K562 (cell line): ENCODE data around the gene HPD. TPM values are rescaled to one million over a fixed set of nuclear protein-coding genes. Genes with fewer than 3 reads are reported as not detected.
A peak's percentile ranks its signal among the peaks of the same experiment; 100 is the strongest.

Source experiments
- ARID1B ChIP-seq: fragments of 450-650 bp; IDR thresholded peaks from 2 replicates; pipeline ENCODE4 v1.6.1; 2016; ENCODE audit warnings: antibody characterized with exemption, mild to moderate bottlenecking, inconsistent platforms
- CBX2 ChIP-seq: fragments of 200-600 bp; sonication (generic); IDR thresholded peaks from one replicate; pipeline ENCODE4 v1.6.1; 2012; ENCODE audit warnings: mild to moderate bottlenecking, low read length, inconsistent platforms; ENCODE audit not compliant: insufficient read depth, poor library complexity, severe bottlenecking
- CREM ChIP-seq: IDR thresholded peaks from 2 replicates; pipeline ENCODE4 v1.6.1; 2014; ENCODE audit warnings: antibody characterized with exemption, low read depth
- KAT2B ChIP-seq: IDR thresholded peaks from one replicate; pipeline ENCODE4 v1.6.1; 2012; ENCODE audit warnings: low read depth, mild to moderate bottlenecking, control low read depth, inconsistent platforms, low read length, moderate library complexity
- KLF16 ChIP-seq: IDR thresholded peaks from 2 replicates; pipeline ENCODE4 v1.6.1; 2016; ENCODE audit warnings: antibody characterized with exemption
- RAD21 ChIP-seq, 2 experiments: fragments of 250-450 bp in 1 of 2; fragments of 450-650 bp in 1 of 2; sonication (Bioruptor Pico) in 1 of 2; formaldehyde crosslinking in 1 of 2; IDR thresholded peaks in 1 of 2; conservative IDR thresholded peaks in 1 of 2; 2 replicates each; pipeline versions ENCODE4 v1.4.0 to v1.8.0; 2020 to 2022; ENCODE audit warnings: mild to moderate bottlenecking in 2 of 2, moderate library complexity in 1 of 2
- RERE ChIP-seq: sonication (generic); formaldehyde crosslinking; IDR thresholded peaks from 2 replicates; pipeline ENCODE4 v1.8.0; 2023; ENCODE audit warnings: missing genetic modification reagents, mild to moderate bottlenecking, borderline replicate concordance
- RREB1 ChIP-seq: fragments of 250-450 bp; sonication (Bioruptor Pico); IDR thresholded peaks from 2 replicates; pipeline ENCODE4 v1.4.0; 2020
- SMAD1 ChIP-seq: fragments of 150-350 bp; IDR thresholded peaks from 2 replicates; pipeline ENCODE4 v1.6.1; 2014; ENCODE audit warnings: low read length, low read depth; ENCODE audit not compliant: partially characterized antibody
- SMARCB1 ChIP-seq: IDR thresholded peaks from 2 replicates; pipeline ENCODE4 v1.6.1; 2011; ENCODE audit warnings: improper control_type of control experiment, low read depth; ENCODE audit not compliant: insufficient read length
- ZBTB33 ChIP-seq: sonication (generic); formaldehyde crosslinking; IDR thresholded peaks from 2 replicates; pipeline ENCODE4 v1.8.1; 2023; ENCODE audit warnings: mild to moderate bottlenecking, missing genetic modification reagents
- ZKSCAN3 ChIP-seq: fragments of 250-450 bp; sonication (Bioruptor Pico); IDR thresholded peaks from 2 replicates; pipeline ENCODE4 v1.4.0; 2020
- ZNF431 ChIP-seq: sonication (generic); formaldehyde crosslinking; IDR thresholded peaks from 2 replicates; pipeline ENCODE4 v1.8.0; 2022; ENCODE audit warnings: mild to moderate bottlenecking, missing genetic modification reagents
- ZNF77 ChIP-seq: fragments of 250-450 bp; sonication (Bioruptor Pico); IDR thresholded peaks from 2 replicates; pipeline ENCODE4 v1.5.0; 2020
- polyA plus RNA-seq, 8 experiments: library from polyadenylated mRNA; depleted of rRNA in 4 of 8; stranded (reverse) in 5 of 8; unstranded in 3 of 8; fragments of >200 nt; fragmentation: Nextera tagmentation in 2 of 8; fragmentation: Illumina TruSeq in 1 of 8; extraction: Ambion mirVana in 2 of 8; extraction: Trizol in 1 of 8; gene quantifications; 2 replicates each; pipeline versions ENCODE4 v1.2.1 to v1.2.3, GENCODE V29; 2011 to 2014; ENCODE audit warnings: inconsistent platforms in 1 of 8, missing spikeins in 1 of 8
- total RNA-seq, 7 experiments: library from RNA; depleted of rRNA in 6 of 7; stranded (reverse); fragments of >200 nt in 6 of 7; fragmentation: Illumina TruSeq in 2 of 7; extraction: Trizol in 2 of 7; gene quantifications; 2 replicates each; pipeline versions ENCODE4 v1.2.1 to v1.2.3, GENCODE V29; 2011 to 2021; ENCODE audit warnings: low replicate concordance in 1 of 7

The HPD gene
- total and polyA plus RNA-seq, 9 of the 15 experiments (the other 6 are each of a cell fraction or from before 2014, with no cell fraction given), result 0.06 to 0.29 (median 0.07) TPM; not detected in 4

GRCh38 chr12:121811434-121812319, 47.0 kb downstream of the HPD start (continued):
- TF ChIP-seq RERE (CRISPR knock-in tag), result no peak
- no peak for TF ChIP-seq SMAD1
- peak; percentile 92 to 93 for TF ChIP-seq RAD21 (CRISPR knock-in tag; conservative IDR thresholded peaks at IDR 0.05 in 1 of 2, IDR thresholded peaks at IDR 0.05 in 1 of 2)
- no peak for TF ChIP-seq KAT2B
- no peak for TF ChIP-seq RREB1 (CRISPR knock-in tag)
- TF ChIP-seq ZNF77, result no peak
- TF ChIP-seq ARID1B, result no peak
- no peak for TF ChIP-seq ZNF431 (CRISPR knock-in tag)
- no peak for TF ChIP-seq KLF16
- no peak for TF ChIP-seq ZKSCAN3 (CRISPR knock-in tag)
- peak; percentile 41; the same call in 1 of the 2 replicates for TF ChIP-seq ZBTB33 (CRISPR knock-in tag)
- no peak for TF ChIP-seq SMARCB1
- no peak for TF ChIP-seq CREM
- no peak for TF ChIP-seq CBX2
